ENCODE measurements around the gene SAMD11. TPM values are rescaled to one million over a fixed set of nuclear protein-coding genes. Genes with fewer than 3 reads are reported as not detected.
A peak's percentile ranks its signal among the peaks of the same experiment; 100 is the strongest.

The SAMD11 gene
- total and polyA plus RNA-seq, 9 donors = 0.85 to 10.6 (median 2.3) TPM

GRCh38 chr1:921011-921837 lies 2.5 kb upstream of the SAMD11 start:
- H3K4me1 ChIP-seq (ENCODE audit: insufficient read depth) = peaks cover 18% of the 10 kb centered on the region
- no peak overlapping the region for H3K4me3 ChIP-seq
- intact Hi-C loops (cut with DNase I) = no loop called here
- WGBS, 3 donors = 11 to 23% (median 14%) methylated on average over 30 to 38 of the region's 38 CpGs
- H3K27ac ChIP-seq = no peak overlapping the region
- H3K9me3 ChIP-seq = no peaks in the 10 kb centered on the region
- H3K36me3 ChIP-seq = no peaks in the 10 kb centered on the region
- peak; percentile 52 to 79 (median 64) for DNase-seq
- peaks cover 2% of the 10 kb centered on the region for H3K27me3 ChIP-seq
- TF ChIP-seq CTCF (IDR thresholded peaks at IDR 0.05) = peak in 2 of 3 donors; percentile 25 to 48
- TF ChIP-seq EP300 (IDR thresholded peaks at IDR 0.05) = no peak

- no peaks in the 10 kb centered on the region for H3K9me3 ChIP-seq
- no peak overlapping the region for H3K27ac ChIP-seq
- no peak for TF ChIP-seq EP300 (IDR thresholded peaks at IDR 0.05)
- no peak for TF ChIP-seq CTCF (IDR thresholded peaks at IDR 0.05)
- TF ChIP-seq POLR2A (IDR thresholded peaks at IDR 0.05) = no peak
- DNase-seq = no peak
- H3K27me3 ChIP-seq = peaks cover 2% of the 10 kb centered on the region
- WGBS, 3 donors = 0 to 2% (median 1%) methylated on average over 15 to 98 of the region's 98 CpGs
- intact Hi-C loops (cut with DNase I) = no loop called here
- no peaks in the 10 kb centered on the region for H3K36me3 ChIP-seq
- H3K4me1 ChIP-seq (ENCODE audit: insufficient read depth) = peaks cover 15% of the 10 kb centered on the region
- peak overlapping the region; percentile 38 for H3K4me3 ChIP-seq
Measured at GRCh38 chr1:923991-924655, 400 bp downstream of the SAMD11 start.

DNA sequence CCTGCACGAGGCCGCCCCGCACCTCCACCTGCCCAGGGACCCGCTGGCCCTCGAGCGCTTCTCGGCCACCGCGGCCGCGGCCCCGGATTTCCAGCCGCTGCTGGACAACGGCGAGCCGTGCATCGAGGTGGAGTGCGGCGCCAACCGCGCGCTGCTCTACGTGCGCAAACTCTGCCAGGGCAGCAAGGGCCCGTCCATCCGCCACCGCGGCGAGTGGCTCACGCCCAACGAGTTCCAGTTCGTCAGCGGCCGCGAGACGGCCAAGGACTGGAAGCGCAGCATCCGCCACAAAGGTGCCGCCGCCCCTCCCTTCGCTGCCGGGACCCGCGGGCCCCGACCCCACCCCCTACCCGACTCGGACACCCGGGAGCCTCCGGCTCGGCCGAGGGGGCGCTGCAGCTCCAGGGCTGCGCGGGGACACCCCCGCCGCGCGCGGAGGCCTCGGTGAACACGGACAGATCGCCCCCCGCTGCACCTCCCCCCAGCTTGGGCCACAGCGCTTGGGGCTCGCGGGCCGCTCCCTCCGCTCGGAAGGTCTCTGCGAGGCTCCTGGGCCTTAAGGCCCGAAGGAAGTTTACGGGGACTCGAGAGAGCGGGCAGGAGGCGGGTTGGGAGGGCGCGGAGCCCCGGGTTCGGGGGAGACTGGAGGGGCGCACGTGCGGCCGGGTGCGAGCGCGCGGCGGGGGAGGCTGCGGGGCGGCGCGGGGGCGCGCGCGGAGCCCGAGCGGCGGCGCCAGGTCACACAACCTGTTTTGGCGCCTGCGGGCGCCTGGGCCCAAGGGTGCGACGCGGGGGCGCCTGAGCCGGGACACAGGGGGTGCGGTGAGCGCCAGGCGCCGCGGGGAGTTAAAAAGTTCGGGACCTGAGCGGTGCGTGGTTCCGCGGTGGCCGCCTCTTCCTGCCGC lies 1.2 kb downstream of the SAMD11 start:
- Histone ChIP-seq H3K4me1 (ENCODE audit: insufficient read depth) (peaks cover 15% of the 10 kb centered on the region), H3K36me3 (no peaks in the 10 kb centered on the region), H3K4me3 (peak overlapping the region; percentile 38), H3K27ac (no peak overlapping the region), H3K27me3 (peaks cover 2% of the 10 kb centered on the region), H3K9me3 (no peaks in the 10 kb centered on the region)
- WGBS, 3 donors = 0 to 1% (median 1%) methylated on average over 40 to 118 of the region's 120 CpGs
- no peak for TF ChIP-seq EP300 (IDR thresholded peaks at IDR 0.05)
- TF ChIP-seq POLR2A (IDR thresholded peaks at IDR 0.05) = no peak
- no peak for TF ChIP-seq CTCF (IDR thresholded peaks at IDR 0.05)
- DNase-seq = peak in 2 of 5 donors; percentile 49 to 58
- intact Hi-C loops (cut with DNase I) = no loop called here
